ENCODE measurements around the gene ZNF836.

Gene ZNF836

DNA sequence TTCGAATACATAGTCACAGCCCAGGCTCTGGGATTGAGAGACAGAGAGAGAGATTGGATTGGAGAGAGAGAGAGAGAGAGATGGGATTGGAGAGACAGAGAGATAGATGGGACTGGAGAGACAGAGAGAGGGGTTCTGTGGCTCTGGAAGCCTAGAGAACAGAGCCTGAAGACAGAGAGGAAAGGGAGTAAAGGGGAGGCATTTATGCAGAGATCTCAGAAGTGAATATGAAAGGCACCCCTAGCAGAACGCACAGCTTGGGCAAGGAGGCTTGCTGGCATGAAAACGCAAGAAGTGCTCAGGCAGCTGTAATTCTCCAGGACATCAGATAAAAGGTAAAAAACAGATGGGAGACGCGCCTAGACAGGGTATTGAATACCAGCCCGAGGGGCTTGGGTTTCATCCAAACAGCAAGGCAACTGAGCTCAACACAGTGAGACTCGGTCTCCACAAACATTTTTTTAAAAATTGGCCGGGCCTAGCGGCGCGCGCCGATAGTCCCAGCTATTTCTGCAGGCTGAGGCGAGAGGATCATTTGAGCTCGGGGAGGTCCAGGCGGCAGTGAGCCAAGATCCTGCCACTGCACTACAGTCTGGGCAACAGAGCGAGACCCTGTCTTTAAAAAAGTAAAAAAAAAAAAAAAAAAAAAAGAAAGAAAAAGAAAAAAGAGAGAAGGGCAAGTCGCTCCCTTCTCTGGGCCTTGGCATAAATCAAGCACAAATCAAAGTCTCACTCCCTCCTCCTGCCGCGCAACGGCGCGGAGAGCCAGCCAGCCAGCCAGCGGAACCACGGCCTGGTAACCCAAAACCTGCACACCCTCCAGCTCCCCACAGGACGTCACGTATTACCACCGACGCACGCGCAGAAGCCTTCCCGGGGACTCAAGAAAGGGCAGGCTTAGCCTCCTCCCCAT, 17.7 kb upstream of the ZNF836 start:
- DNase-seq (ENCODE audit: low read depth) = no peak

DNA sequence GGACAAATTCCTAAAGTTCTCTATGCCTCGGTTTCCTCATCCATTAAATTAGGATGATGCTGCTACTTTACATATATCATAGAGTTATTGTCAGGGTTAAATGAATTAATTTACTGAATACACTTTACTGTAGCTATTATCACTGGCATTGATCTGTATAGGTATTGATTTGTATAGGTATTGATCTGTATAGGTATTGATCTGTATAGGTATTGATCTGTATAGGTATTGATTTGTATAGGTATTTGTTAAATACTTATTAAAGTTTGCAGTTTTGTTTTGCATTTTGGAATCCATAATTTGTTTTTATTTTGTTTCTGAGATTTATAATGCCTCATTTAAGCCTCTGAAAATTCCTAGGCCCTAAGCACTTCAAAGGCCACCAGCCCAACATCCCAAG, 16.0 kb upstream of the ZNF836 start:
- DNase-seq (ENCODE audit: low read depth) = no peak

GRCh38 chr19:52176574-52176973, 5.2 kb upstream of the ZNF836 start:
- DNase-seq (ENCODE audit: low read depth) = no peak

DNA sequence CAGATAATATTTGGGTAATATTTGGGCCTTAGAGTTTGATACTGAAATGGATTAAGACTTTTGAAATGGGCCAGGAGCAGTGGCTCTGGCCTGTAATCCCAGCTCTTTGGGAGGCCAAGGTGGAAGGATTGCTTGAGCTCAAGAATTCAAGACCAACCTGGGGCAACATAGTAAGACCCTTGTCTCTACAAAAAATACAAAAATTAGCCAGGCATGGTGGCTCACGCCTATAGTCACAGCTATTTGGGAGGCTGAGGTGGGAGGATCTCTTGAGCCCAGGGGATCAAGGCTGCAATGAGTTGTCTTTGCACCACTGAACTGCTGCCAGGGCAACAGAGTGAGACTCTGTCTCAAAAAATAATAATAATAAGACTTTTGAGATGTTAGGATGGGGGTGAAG, 926 bp upstream of the ZNF836 start:
- no peak for DNase-seq (ENCODE audit: low read depth)

DNA sequence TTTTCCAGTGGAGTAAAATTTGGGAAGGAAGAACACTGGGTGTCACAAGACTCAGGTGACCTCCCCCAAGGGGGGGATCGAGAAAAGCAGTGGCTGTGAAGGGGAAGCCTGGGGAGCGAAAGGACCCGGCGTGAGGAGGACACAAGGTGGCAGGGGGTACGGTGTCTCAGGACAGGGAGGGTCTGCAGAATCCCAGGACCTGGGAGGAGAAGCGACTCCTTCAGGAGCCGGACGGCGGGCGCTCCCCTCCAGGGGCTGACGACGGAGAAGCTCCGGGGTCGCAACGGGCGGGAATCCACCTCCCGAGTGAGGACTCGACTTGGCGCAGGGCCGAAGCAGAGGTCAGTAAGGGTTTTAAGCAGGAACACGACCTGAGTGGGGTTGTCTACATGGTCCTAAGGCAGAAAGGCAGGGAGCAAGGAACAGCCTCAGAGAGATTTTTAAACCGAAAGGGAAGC, 529 bp downstream of the ZNF836 start:
- no peak for DNase-seq (ENCODE audit: low read depth)

DNA sequence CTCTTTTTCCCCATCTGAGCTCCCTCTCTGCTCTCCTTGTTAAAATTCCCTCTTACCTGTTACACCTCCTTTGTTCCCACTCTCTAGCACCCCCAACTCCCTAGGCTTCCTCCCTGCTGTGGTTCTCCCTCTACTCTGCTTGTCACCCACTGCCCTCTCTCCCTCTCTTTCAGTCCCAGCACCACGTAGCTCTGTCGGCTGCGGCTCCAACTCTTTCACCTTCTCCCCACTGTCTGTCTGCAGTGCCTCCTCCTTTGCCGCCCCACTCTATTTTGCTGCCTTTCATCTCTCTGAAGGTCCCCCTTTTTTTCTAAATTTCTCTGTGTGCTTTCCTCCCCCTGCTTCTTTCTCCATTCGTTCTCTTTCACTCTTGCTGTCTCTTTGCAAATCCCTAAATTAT, 1.1 kb downstream of the ZNF836 start:
- no peak for DNase-seq (ENCODE audit: low read depth)

- no peak for DNase-seq (ENCODE audit: low read depth)
Measured at GRCh38 chr19:52155596-52156359, 15.6 kb downstream of the ZNF836 start.

- DNase-seq (ENCODE audit: low read depth) = no peak
Measured at GRCh38 chr19:52148256-52148655, 23.2 kb downstream of the ZNF836 start.

DNA sequence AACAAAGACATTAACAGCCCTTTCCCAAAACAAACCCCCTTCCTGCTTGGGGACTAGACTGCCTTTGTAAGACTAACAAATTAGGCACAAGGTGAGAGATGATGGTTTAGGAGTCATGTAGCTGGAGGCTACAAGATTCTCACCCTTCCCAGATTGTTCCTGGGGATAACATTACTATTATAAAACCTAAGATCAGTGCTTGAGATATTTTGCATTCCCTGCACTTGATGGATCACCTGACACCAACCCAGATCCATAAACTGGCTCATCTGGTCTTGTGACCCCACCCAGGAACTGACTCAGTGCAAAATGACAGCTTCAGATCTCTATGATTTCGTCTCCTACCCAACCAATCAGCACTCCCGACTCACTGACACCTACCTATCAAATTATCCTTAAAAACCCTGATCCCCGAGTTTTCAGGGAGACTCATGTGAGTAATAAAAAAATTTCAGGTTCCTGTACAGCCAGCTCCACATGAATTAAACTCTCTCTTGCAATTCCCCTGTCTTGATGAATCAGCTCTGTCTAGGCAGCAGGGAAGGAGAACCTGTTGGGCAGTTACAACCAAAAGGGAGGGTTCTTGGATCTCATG, 29.3 kb downstream of the ZNF836 start:
- no peak for DNase-seq (ENCODE audit: low read depth)

- no peak for DNase-seq (ENCODE audit: low read depth)
Measured at GRCh38 chr19:52141203-52141602, 30.2 kb downstream of the ZNF836 start.

DNA sequence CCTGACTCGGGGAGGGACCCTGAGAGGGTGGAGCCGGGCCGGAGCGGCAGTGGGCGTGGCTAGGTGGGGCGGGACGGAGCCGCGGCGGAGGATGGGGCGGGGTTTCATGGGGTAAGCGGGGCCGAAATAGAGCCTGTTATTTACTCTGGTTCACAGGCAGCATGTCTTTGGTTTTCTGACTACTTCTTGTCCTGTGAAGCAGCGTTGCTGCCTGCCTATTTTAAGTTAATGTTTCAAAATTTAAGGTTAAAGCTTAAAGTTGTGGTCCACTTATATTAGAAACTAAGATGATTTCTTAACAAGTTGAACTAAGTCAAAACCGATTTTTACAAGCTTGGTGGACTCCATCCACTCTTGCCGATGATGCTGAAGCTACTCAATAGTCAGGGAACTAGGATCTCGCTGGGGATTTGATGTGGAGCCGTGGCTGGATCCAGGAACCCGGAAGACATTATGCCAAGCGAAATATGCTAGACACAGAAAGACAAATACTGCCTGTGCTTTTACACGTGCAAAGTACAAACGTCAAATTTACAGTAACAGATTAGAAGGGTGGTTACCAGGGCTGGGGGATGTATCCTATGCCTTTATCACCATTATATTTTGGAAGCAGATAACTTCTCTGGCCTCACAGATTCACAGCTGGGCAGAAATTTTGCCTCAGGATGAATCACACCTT, 31.2 kb downstream of the ZNF836 start:
- no peak for DNase-seq (ENCODE audit: low read depth)

GRCh38 chr19:52139252-52140031, 32.0 kb downstream of the ZNF836 start, which contains the start of gene ZNF616:
Gene ZNF616 (minus strand): TSS chr19:52139938. CDS start chr19:52130512, 9,426 bp downstream.
- peak; percentile 92 for DNase-seq (ENCODE audit: low read depth)

DNA sequence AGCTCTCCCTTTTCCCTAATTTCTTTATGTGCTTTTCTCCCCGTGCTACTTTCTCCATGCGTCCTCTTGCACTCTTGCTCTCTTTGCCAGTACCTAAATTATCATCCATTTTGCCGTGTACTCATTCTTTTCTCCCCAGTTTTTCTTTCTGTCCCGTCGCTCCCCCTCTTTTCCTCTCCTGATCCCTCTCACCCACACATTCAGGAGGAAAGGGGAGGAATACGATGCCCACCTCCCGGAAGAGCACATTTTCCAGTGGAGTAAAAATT, 32.5 kb downstream of the ZNF836 start:
- no peak for DNase-seq (ENCODE audit: low read depth)

GRCh38 chr19:52138278-52138982, 33.0 kb downstream of the ZNF836 start:
- no peak for DNase-seq (ENCODE audit: low read depth)

DNA sequence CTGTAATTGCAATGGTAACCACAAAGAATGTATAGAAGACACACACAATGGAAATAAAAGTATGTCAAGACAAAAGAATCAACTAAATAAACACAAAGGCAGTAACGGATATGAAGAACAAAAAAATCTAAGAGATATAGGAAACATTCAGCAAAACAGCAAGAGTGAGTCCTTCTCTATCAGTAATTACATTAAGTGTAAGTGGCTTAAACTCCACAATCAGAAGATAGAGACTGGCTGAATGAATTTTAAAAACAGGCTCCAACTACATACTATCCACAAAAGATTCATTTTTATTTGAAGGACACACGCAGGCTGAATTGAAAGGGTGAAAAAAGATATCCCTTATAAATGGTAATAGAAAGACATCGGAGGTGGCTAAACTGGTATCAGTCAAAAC, 51.1 kb downstream of the ZNF836 start:
- no peak for DNase-seq (ENCODE audit: low read depth)

DNA sequence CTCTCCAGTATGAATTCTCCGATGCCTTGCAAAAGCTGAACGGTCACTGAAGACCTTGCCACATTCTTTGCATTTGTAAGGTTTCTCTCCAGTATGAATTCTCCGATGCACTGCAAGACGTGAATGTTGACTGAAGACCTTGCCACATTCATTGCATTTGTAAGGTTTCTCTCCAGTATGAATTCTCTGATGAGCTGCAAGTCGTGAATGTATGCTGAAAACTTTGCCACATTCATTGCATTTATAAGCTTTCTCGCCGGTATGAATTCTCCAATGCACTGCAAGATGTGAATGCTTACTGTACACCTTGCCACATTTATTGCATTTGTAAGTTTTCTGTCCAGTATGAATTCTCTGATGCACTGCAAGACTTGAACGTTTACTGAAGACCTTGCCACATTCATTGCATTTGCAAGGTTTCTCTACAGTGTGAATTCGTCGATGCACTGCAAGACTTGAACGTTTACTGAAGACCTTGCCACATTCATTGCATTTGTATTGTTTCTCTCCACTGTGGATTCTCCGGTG, 55.8 kb downstream of the ZNF836 start:
- no peak for DNase-seq (ENCODE audit: low read depth)

DNA sequence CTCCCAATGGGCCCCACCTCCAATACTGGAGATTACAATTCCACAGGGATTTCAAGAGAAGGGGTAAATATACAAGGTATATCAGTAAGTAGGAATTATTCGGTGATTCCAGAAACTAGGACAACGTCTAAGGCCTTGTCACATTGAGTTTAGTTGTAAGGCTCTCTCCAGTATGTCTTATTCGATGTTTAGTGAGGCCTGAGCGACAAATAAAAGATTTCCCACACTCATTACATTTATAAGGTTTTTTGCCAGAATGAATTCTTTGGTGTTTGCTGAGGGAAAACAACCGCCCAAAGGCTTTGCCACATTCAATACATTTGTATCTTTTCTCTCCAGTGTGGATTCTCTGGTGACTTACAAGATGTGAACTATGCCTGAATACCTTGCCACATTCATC, 56.7 kb downstream of the ZNF836 start:
- DNase-seq (ENCODE audit: low read depth) = no peak

DNA sequence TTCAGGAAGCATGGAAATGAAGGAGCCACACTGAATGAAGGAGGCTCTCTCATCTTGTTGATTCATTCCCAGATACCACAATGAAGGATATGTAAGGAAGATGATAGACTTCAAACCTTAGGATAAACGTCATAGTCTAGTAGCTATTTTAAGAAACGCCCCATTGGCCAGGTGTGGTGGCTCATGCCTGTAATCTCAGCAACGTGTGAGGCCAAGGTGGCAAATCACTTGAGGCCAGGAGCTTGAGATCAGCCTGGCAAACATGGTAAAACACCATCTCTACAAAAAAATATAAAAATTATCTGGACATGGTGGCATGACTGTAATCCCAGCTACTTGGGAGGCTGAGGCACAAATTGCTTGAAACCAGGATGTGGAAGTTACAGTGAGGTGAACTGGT, 58.8 kb downstream of the ZNF836 start:
- DNase-seq (ENCODE audit: low read depth) = no peak

DNA sequence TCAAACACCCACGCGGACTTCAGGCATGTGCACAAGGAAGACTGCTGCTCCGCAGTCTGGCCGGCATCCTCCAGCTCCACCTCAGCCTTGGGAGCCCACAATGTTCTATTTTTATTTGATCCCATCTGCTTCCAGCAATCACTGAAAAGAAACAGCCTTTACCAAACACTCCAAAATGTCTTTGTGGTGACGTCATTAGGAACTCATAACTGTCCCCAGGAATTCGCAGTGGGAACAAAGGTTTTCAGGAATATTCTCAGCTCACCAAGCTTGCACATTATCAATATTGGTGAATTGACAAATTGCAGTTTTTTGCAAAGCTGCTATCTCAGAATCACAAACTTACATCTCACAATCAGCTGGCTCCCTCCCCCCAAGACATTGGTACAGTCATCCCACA, 60.6 kb downstream of the ZNF836 start:
- no peak for DNase-seq (ENCODE audit: low read depth)
